GM21390 (cell line): ENCODE measurements around the gene STK39.

Source experiments
- ATAC-seq: cut with Tn5 transposase; IDR thresholded peaks from one replicate; pipeline ENCODE4 v1.9.1; 2021; ENCODE audit not compliant: unreplicated experiment

STK39 gene

DNA sequence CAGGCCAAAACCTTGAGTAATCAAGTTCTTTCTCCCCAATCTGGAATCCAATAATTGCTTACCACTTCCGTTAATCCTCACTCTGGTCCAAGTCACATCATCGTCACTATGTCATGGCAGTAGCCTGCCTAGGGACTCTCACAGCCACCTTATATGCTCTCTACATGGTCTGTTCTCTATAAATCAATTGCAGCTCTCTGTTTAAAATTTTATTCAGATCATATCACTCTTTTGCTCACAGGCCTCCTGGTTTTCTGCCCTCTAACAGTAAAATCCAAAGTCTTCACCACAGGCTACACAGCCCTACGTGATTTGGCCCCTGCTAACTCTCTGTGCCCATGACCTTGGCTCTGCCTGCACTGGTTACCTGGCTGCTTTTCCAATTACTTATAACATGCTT lies 188.7 kb downstream of the STK39 start:
- no peak for ATAC-seq

- no peak for ATAC-seq
Measured at GRCh38 chr2:168056242-168056787, 191.1 kb downstream of the STK39 start.

- ATAC-seq = no peak
Measured at GRCh38 chr2:168054657-168055056, 192.7 kb downstream of the STK39 start.

DNA sequence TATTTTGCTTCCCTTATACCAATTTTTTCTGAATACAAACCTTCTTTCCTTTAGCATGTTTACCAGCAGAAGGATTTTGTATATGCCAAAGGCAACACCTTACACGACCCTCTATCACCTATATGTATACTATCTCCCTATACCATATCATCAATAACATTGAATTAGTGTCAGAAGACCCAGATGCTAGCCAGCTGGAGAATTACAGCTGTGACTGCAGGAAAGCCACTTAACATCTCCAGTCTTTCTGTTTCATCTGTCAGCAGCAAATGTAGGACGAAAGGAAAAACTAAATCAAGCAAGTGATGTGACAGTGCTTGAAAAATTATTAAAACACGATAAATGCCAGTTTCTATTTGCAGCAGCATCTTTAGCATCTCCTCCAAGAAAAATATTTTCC lies 193.7 kb downstream of the STK39 start:
- ATAC-seq = no peak

DNA sequence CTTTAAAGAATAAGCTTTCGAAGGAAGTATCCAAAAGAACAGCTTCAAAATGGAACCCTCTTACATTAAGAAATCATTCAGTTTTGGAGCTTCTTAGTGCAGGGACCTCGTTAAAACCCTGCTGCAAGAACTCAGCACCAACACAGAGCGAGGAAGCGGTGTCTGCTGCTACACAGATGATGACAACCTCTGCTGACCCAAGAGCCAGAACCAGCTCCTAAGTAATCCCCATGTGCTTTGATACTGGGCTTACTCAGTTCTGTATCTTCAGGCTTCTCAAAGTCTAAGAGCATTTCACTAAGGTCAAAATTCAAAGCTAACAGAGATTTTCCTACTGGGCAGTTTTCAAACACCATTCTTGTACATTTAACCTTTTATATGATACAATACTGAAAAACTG lies 194.6 kb downstream of the STK39 start:
- ATAC-seq = no peak

DNA sequence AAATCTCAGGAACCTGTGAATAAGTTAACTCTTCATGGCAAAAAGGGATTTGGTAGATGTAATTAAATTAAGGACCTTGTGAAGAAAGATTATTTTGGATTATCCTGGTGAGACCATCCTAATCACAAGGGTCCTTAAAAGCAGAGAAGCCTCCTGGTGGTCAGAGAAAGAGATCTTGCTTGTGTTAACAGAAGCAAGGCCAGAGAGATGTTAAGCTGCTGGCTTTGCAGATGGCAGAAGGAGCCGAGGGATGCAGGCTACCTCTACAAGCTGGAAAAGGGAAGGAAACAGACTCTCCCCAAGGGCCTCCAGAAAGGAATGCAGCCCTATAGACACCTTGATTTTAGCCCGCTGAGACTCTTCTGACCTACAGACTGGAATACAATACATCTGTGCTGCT lies 197.0 kb downstream of the STK39 start:
- ATAC-seq = no peak

GRCh38 chr2:168049609-168050008 lies 197.8 kb downstream of the STK39 start:
- no peak for ATAC-seq

DNA sequence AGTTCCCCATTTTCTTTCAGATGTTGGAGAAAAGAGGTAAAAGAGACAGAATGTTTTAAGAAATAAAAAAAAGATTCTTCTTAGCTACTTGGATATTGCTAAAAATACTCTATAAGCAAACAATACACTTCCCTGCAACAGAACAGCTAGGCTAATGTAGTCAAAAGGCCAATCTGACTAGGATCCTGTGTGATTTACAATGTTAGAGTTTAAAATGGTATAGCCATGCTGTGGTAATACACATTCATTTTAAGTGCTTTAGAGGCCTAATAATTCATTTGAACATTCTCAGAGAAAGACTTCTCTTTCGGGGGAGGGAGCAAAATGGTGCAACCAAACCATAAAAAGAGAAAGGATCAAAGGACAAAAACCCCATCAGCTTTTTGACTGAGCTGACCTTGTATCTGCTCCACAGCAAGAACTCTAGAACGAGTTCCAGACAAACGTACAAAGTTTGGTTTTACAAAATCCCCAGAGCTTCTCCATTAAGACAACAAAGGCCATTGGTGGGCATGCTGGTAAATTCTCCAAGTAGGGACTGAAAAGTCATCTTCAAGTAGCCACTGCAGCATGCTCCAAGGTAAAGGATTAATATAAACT lies 200.2 kb downstream of the STK39 start:
- ATAC-seq = no peak

DNA sequence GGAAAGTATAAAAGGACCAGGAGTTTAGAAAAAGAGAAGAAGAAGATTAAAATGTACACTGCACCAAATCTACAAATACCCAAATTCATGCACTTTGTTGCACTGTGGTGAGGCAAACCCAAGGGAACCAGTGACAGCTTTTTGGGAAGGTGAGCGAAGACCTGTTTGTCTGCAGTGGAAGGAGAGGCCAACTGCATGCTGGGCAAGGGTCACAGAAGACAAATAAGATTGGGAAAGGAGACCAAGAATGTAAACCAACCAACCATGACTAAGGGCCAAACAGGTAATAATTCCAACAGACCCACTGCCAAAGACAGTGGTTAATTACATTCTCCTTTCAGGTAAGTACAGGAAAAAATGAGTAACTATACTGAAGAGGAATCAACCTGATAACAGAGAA lies 202.8 kb downstream of the STK39 start:
- ATAC-seq = no peak

DNA sequence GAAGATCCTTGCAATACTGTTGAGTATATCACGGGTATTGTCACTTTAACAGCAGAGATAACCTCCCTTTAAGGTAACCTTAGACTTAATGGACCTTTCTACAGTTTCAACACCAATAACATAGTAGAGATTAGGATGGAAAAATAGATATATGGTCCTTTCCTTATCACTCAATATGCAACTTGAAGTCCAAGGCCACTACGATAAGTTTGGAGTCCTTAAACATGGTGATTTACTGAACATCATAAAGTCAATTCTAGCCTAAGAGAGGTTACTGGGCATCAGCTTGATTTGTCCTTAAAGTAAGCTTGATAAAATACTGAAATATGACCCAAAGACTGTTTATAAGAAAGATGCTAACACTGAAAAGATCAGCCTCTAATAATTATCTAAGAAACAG lies 203.2 kb downstream of the STK39 start:
- no peak for ATAC-seq

- peak; percentile 94 for ATAC-seq
Measured at GRCh38 chr2:168042127-168042824, 205.1 kb downstream of the STK39 start.

DNA sequence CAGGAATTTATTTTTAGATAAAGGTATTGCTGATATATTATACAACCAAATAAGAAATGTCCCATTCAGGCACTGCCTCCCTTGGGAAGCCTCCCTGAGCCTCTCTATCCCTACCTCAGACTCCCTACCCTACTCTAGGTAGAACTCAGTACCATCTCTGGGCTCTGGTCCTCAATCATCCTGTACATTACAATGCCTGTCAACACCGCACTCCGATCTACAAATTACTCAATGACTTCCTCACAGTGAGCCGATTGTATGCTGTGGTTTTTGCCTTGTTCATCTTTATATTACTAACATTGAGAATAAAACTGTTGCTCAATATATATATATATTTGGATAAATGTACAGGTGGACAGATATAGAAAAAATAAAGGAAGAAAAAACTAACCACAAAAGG lies 207.5 kb downstream of the STK39 start:
- ATAC-seq = no peak

- ATAC-seq = no peak
Measured at GRCh38 chr2:168037778-168038177, 209.6 kb downstream of the STK39 start.

GRCh38 chr2:168035458-168035857 lies 211.9 kb downstream of the STK39 start:
- peak; percentile 56 for ATAC-seq

DNA sequence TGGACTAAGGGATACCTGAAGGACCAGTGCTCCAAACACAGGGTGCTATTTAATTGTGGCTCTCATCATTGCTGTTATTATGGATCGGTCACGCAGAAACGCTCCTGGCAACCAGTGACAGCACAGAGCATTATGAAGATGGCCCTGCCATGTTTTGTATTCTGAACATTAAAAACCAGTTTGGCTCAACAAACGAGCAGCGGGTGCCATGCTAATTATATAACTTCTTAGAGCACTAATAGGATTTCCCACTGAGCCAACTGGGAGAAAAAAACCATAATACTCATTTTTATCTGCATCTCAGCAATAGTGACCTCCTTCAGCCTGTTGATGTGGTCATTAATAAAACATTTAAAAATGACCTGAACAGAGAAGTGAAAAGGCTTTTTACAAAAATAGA lies 212.8 kb downstream of the STK39 start:
- ATAC-seq = no peak

GRCh38 chr2:168033966-168034365 lies 213.4 kb downstream of the STK39 start:
- ATAC-seq = no peak

- ATAC-seq = no peak
Measured at GRCh38 chr2:168032091-168032490, 215.3 kb downstream of the STK39 start.

- ATAC-seq = peak; percentile 78
Measured at GRCh38 chr2:168030862-168031624, 216.4 kb downstream of the STK39 start.

GRCh38 chr2:168029071-168029470 lies 218.3 kb downstream of the STK39 start:
- ATAC-seq = no peak

- no peak for ATAC-seq
Measured at GRCh38 chr2:168028362-168028761, 219.0 kb downstream of the STK39 start.

GRCh38 chr2:168025487-168026202 lies 221.8 kb downstream of the STK39 start:
- ATAC-seq = no peak
